ENCODE measurements around the gene STON2.

The STON2 gene, protein sequence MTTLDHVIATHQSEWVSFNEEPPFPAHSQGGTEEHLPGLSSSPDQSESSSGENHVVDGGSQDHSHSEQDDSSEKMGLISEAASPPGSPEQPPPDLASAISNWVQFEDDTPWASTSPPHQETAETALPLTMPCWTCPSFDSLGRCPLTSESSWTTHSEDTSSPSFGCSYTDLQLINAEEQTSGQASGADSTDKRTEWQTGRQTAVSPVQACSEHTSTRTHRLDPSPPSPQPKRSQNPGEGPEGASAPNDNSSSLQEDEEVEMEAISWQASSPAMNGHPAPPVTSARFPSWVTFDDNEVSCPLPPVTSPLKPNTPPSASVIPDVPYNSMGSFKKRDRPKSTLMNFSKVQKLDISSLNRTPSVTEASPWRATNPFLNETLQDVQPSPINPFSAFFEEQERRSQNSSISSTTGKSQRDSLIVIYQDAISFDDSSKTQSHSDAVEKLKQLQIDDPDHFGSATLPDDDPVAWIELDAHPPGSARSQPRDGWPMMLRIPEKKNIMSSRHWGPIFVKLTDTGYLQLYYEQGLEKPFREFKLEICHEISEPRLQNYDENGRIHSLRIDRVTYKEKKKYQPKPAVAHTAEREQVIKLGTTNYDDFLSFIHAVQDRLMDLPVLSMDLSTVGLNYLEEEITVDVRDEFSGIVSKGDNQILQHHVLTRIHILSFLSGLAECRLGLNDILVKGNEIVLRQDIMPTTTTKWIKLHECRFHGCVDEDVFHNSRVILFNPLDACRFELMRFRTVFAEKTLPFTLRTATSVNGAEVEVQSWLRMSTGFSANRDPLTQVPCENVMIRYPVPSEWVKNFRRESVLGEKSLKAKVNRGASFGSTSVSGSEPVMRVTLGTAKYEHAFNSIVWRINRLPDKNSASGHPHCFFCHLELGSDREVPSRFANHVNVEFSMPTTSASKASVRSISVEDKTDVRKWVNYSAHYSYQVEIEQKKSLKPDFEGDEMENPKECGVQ

DNA sequence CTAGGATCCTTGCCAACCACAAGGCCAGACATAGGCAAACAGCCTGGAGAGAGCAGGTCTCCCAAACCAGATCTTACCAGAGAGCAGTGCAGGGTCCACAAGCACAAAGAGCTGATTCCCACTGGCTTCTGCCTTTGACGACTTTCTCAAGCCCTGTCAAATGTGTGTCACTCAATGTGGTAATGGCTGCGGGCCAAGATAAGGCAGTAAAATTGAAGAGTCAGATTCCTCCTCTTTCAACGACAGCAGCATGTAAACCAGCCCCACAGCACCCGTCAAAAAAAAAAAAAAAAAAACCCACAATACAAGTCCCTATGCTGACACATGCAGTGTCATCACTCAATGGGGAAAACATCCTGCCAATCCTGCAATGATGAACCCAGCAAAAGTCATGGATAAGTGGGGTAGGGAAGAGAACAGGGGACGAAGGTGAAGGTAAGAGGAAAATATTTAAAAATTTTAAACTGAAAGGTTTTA, at the start of gene STON2:
Gene STON2 (minus strand): TSS at position 123 of the 477 bp plus-strand sequence. CDS start 1,942 bp downstream, outside the sequence.
- peaks cover 0 to 3% of the 10 kb centered on the region in 2 donors for H3K9me3 ChIP-seq (ENCODE audit: control insufficient read depth in 1 of 2, low read length in 2 of 2)
- peaks cover 0 to 4% of the 10 kb centered on the region in 2 donors for H3K36me3 ChIP-seq (ENCODE audit: control insufficient read depth in 1 of 2, insufficient read depth in 2 of 2, low read length in 2 of 2)
- H3K4me3 ChIP-seq (ENCODE audit: low read depth in 1 of 2, low read length in 2 of 2): no peak within 1 kb of the TSS
- no peak within 1 kb of the TSS for H3K27ac ChIP-seq (ENCODE audit: low read length)
- H3K4me1 ChIP-seq (ENCODE audit: control insufficient read depth in 1 of 2, insufficient read depth in 2 of 2, low read length in 2 of 2): no peaks in the 10 kb centered on the region
- no peaks in the 10 kb centered on the region for H3K27me3 ChIP-seq (ENCODE audit: low read depth, low read length)

DNA sequence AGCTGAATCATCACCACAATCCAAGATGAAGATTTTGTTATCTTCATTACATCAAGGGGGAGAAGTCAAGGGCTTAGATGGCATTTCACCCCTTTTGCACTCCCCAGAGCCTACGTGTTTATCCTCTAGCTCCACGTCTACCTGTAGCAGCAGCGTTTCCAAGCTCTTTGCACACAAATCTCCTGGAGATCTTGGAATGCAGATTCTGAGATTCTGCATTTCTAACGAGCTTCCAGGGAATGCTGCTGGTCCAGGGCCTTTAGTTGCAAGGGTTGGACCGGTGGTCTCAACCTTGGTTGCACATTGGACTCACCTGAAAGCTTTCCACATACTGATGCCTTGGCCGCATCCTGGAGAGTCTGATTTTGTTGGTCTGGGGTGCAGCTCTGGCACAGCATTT, 49.5 kb upstream of the STON2 start:
- H3K9me3 ChIP-seq (ENCODE audit: control insufficient read depth in 1 of 2, low read length in 2 of 2): no peaks in the 10 kb centered on the region
- peaks cover 0 to 13% of the 10 kb centered on the region in 2 donors for H3K4me1 ChIP-seq (ENCODE audit: control insufficient read depth in 1 of 2, insufficient read depth in 2 of 2, low read length in 2 of 2)
- H3K4me3 ChIP-seq (ENCODE audit: low read depth in 1 of 2, low read length in 2 of 2): no peak overlapping the region
- H3K27ac ChIP-seq (ENCODE audit: low read length): no peak overlapping the region
- H3K27me3 ChIP-seq (ENCODE audit: low read depth, low read length): no peaks in the 10 kb centered on the region
- H3K36me3 ChIP-seq (ENCODE audit: control insufficient read depth in 1 of 2, insufficient read depth in 2 of 2, low read length in 2 of 2): no peaks in the 10 kb centered on the region

DNA sequence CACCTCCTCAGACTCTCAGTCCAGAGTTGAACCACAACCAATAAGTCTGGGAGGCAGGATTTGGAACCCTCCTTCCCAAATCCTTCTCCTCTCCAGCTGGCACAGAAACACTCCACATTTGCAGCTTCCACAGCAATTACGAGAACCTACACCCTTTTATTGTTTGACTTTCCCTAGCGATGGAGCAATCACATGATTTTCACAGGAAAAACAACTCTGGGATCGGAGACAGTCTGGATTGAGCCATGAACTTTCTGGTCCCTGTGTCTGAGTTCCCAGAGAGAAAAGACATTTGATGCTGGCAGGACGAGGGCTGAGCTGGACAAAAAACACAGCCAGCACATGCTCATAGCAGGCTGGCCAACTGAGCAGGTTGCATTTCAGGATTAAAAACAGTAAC, 49.0 kb upstream of the STON2 start:
- H3K4me3 ChIP-seq (ENCODE audit: low read depth in 1 of 2, low read length in 2 of 2): no peak overlapping the region
- H3K9me3 ChIP-seq (ENCODE audit: control insufficient read depth in 1 of 2, low read length in 2 of 2): no peaks in the 10 kb centered on the region
- H3K4me1 ChIP-seq (ENCODE audit: control insufficient read depth in 1 of 2, insufficient read depth in 2 of 2, low read length in 2 of 2): peaks cover 0 to 13% of the 10 kb centered on the region in 2 donors
- H3K27ac ChIP-seq (ENCODE audit: low read length): no peak overlapping the region
- H3K36me3 ChIP-seq (ENCODE audit: control insufficient read depth in 1 of 2, insufficient read depth in 2 of 2, low read length in 2 of 2): no peaks in the 10 kb centered on the region
- no peaks in the 10 kb centered on the region for H3K27me3 ChIP-seq (ENCODE audit: low read depth, low read length)

DNA sequence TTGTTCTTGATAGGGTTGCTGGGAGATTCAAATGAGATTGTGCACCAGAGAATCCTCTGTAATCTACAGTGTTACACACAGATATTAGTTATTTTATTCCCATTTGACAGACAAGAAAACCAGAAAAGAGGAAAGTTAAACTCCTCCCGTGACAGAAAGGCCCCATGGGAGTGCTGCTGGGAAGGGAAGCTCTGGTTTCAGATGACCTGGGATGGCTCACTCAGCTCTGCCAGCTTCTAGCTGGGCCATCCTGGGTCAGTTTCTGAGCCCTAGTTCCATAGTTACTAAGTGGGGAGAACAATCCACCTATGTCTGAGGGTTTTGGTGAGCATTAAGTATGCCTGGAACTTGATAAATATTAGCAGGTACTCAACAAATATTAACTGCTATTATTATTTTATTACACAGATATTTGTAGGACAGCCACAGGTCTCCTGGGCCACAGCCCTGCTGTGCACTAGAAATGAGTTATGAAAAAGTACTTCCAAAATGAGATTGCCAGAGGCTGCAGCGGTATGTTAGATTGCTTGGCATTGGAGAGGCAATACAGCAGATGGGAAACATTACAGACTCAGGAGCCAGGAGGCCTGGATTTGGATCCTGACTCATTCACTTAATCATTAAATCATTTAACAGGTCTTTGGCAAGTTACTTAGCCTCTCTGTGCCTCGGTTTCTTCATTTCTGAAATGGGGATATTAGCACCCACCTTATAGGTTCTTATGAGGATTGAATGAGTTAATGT, 47.1 kb upstream of the STON2 start:
- Histone ChIP-seq H3K36me3 (ENCODE audit: control insufficient read depth in 1 of 2, insufficient read depth in 2 of 2, low read length in 2 of 2) (no peaks in the 10 kb centered on the region), H3K27ac (ENCODE audit: low read length) (no peak overlapping the region), H3K27me3 (ENCODE audit: low read depth, low read length) (no peaks in the 10 kb centered on the region), H3K9me3 (ENCODE audit: control insufficient read depth in 1 of 2, low read length in 2 of 2) (no peaks in the 10 kb centered on the region), H3K4me3 (ENCODE audit: low read depth in 1 of 2, low read length in 2 of 2) (no peak overlapping the region), H3K4me1 (ENCODE audit: control insufficient read depth in 1 of 2, insufficient read depth in 2 of 2, low read length in 2 of 2) (peaks cover 0 to 13% of the 10 kb centered on the region in 2 donors)

DNA sequence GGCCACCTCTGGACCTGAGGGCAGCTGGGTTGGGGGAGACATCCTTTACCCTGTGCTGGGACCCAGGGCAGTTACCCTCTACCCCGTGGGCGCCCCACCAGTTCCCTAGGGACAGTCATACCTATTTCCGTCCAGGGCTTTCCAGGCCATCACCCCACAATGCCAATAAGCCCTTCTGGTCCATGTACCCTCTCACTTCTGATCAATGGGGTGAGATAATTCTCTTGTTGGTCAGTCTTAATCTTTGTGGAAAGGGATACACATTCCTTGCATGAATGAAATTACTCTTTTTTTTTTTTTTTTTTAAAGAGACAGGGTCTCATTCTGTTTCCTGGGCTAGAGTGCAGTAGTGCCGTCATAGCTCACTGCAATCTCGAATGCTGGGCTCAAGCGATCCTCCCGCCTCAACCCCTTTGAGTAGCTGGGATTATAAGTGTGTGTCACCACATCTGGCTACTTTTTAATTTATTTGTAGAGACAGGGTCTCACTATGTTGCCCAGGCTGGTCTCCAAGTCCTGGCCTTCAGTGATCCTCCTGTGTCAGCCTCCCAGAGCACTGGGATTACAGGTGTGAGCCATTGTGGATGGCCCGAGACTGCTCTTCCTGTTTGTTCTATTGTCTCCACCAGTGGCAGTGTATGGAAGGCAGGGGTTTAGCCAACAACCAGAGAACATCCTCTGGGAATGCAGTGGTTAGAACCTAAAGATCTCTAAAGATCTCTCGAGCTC, 46.3 kb upstream of the STON2 start:
- no peaks in the 10 kb centered on the region for H3K9me3 ChIP-seq (ENCODE audit: control insufficient read depth in 1 of 2, low read length in 2 of 2)
- H3K36me3 ChIP-seq (ENCODE audit: control insufficient read depth in 1 of 2, insufficient read depth in 2 of 2, low read length in 2 of 2): no peaks in the 10 kb centered on the region
- no peak overlapping the region for H3K4me3 ChIP-seq (ENCODE audit: low read depth in 1 of 2, low read length in 2 of 2)
- H3K4me1 ChIP-seq (ENCODE audit: control insufficient read depth in 1 of 2, insufficient read depth in 2 of 2, low read length in 2 of 2): peaks cover 0 to 13% of the 10 kb centered on the region in 2 donors
- no peaks in the 10 kb centered on the region for H3K27me3 ChIP-seq (ENCODE audit: low read depth, low read length)
- no peak overlapping the region for H3K27ac ChIP-seq (ENCODE audit: low read length)

DNA sequence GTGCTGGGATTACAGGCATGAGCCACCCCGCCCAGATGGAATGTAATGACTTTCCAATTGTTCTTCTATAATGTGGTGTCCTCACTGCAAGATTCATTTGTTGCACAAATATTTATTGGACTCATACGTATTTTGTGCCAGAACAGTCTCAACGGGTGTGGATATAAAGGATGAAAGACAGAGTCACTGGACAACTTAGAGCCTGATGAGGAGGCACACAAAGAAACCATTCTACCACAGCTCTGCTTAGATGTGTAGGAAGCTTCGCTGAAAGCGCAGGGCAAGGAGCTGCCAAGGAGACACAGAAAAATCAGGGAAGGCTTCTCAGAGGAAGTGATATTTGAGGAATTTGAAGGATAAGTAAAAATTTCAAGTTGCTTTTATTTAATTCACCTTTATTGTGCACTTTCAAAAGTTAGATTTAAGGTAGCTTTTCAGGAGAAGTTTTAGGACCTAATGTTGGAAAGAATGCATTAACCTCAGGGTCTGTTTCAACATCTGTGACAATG, 41.6 kb upstream of the STON2 start:
- peaks cover 9% of the 10 kb centered on the region for H3K27me3 ChIP-seq (ENCODE audit: low read depth, low read length)
- no peaks in the 10 kb centered on the region for H3K36me3 ChIP-seq (ENCODE audit: control insufficient read depth in 1 of 2, insufficient read depth in 2 of 2, low read length in 2 of 2)
- H3K9me3 ChIP-seq (ENCODE audit: control insufficient read depth in 1 of 2, low read length in 2 of 2): no peaks in the 10 kb centered on the region

DNA sequence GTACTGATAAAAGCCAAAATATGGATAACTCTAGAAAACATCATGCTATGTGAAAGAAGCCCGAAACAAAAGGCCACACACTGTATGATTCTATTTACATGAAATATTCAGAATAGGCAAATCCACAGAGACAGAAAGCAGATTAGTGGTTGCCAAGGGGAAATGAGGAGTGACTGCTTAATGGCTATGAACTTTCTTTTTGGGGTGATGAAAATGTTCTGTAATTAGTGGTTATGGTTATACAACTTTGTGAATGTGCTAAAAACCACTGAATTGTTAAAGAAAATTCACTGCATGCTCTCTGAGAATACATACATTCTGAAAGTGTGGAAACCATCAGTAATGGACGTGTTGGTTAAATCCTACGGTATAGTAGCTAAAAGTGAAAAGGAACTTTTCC, 39.9 kb upstream of the STON2 start:
- Histone ChIP-seq H3K36me3 (ENCODE audit: control insufficient read depth in 1 of 2, insufficient read depth in 2 of 2, low read length in 2 of 2) (no peaks in the 10 kb centered on the region), H3K4me3 (ENCODE audit: low read depth in 1 of 2, low read length in 2 of 2) (no peak overlapping the region), H3K9me3 (ENCODE audit: control insufficient read depth in 1 of 2, low read length in 2 of 2) (no peaks in the 10 kb centered on the region), H3K27ac (ENCODE audit: low read length) (no peak overlapping the region), H3K27me3 (ENCODE audit: low read depth, low read length) (peaks cover 17% of the 10 kb centered on the region), H3K4me1 (ENCODE audit: control insufficient read depth in 1 of 2, insufficient read depth in 2 of 2, low read length in 2 of 2) (peaks cover 0 to 13% of the 10 kb centered on the region in 2 donors)

More for the DNA sequence above, 41.6 kb upstream of the STON2 start:
- Histone ChIP-seq H3K27ac (ENCODE audit: low read length) (no peak overlapping the region), H3K4me3 (ENCODE audit: low read depth in 1 of 2, low read length in 2 of 2) (no peak overlapping the region), H3K4me1 (ENCODE audit: control insufficient read depth in 1 of 2, insufficient read depth in 2 of 2, low read length in 2 of 2) (peaks cover 0 to 1% of the 10 kb centered on the region in 2 donors)

DNA sequence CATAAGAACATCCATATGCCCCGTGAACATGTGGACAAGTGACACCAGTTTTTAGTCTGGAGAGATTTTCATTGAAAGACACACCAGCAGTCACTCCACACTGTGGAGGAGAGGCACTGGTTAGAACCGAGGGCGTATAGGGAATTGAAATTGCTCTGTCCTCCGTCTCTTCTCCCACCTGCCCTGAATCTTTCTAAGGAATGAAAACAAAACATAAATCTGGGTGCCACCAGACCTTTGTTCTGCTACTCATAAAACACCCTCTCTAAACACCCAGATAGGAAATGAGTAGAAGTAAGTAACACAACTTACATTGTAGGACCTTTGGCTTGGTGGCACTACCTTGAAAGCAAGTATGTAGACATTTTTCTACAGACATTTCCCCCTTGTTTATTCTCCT, 37.1 kb upstream of the STON2 start:
- peaks cover 26% of the 10 kb centered on the region for H3K27me3 ChIP-seq (ENCODE audit: low read depth, low read length)
- H3K4me3 ChIP-seq (ENCODE audit: low read depth in 1 of 2, low read length in 2 of 2): no peak overlapping the region

DNA sequence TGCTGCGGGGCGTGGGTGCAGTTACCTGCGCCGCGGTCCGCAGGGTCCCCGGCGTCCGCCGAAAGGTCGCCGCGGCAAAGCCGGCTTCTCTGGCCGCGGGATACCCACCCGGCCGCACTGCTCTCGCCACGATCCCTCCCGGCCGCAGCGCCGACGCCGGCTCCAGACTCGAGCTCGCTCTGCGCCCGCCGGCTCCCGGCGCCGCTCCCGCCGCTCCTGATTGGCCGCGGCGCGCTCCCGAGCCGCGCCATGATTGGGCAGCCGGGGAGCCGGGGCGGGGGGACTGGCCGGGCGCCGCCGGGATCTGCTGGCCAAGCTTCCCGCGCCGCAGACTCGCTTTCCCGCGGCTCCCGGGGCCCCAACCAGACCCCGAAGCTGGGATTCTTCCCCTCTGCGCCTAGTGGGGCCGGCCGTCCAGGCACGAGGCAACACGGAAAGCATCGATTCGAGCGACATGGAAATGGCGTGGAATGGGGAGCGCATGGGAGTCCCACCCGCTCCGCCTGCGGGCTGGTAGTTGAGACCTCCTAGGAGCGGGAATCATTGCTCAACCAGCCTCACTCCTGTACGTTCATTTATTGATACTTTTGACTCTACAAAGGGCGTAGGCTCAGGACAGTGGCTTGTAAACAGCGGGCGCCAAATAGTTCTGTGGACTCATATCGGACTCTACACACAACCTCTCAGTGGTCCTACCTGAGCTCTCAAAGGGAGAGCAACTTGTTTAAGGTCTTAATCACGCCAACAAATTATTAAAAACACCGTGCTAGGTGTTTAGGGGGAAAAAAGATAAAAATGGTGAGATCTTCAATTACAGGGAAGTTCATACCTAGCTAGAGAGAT, 36.4 kb upstream of the STON2 start:
- peaks cover 0 to 17% of the 10 kb centered on the region in 2 donors for H3K4me1 ChIP-seq (ENCODE audit: control insufficient read depth in 1 of 2, insufficient read depth in 2 of 2, low read length in 2 of 2)
- H3K27me3 ChIP-seq (ENCODE audit: low read depth, low read length): peaks cover 26% of the 10 kb centered on the region
- H3K9me3 ChIP-seq (ENCODE audit: control insufficient read depth in 1 of 2, low read length in 2 of 2): no peaks in the 10 kb centered on the region
- no peak overlapping the region for H3K27ac ChIP-seq (ENCODE audit: low read length)
- peak overlapping the region; percentile 71 to 74 for H3K4me3 ChIP-seq (ENCODE audit: low read depth in 1 of 2, low read length in 2 of 2)
- no peaks in the 10 kb centered on the region for H3K36me3 ChIP-seq (ENCODE audit: control insufficient read depth in 1 of 2, insufficient read depth in 2 of 2, low read length in 2 of 2)

More for the DNA sequence above, 37.1 kb upstream of the STON2 start:
- Histone ChIP-seq H3K9me3 (ENCODE audit: control insufficient read depth in 1 of 2, low read length in 2 of 2) (no peaks in the 10 kb centered on the region), H3K36me3 (ENCODE audit: control insufficient read depth in 1 of 2, insufficient read depth in 2 of 2, low read length in 2 of 2) (no peaks in the 10 kb centered on the region), H3K27ac (ENCODE audit: low read length) (no peak overlapping the region), H3K4me1 (ENCODE audit: control insufficient read depth in 1 of 2, insufficient read depth in 2 of 2, low read length in 2 of 2) (peaks cover 0 to 17% of the 10 kb centered on the region in 2 donors)
